CD14-positive monocyte (primary cell): Measurements from ENCODE around the gene CDH5. TPM values are rescaled to one million over a fixed set of nuclear protein-coding genes. Genes with fewer than 3 reads are reported as not detected.

Source experiments
- DNase-seq, 3 donors: peaks; one replicate each; pipeline ENCODE4 v3.0.0-alpha.2; 2011 to 2022
- H2AFZ ChIP-seq: 2 replicates; pipeline ENCODE4 v1.6.0; 2012; ENCODE audit warnings: mild to moderate bottlenecking, low read depth, low read length, inconsistent platforms; ENCODE audit not compliant: insufficient read depth, poor library complexity, severe bottlenecking
- H3K27ac ChIP-seq, 2 donors: 1 replicate in 1 of 2; 2 replicates in 1 of 2; pipeline ENCODE4 v1.5.1; 2012 to 2013; ENCODE audit warnings: low read length in 2 of 2, control low read depth in 1 of 2, inconsistent platforms in 1 of 2, low read depth in 1 of 2, mild to moderate bottlenecking in 1 of 2
- H3K27me3 ChIP-seq, 2 donors: one replicate each; pipeline versions ENCODE4 v1.6.0 to v1.6.1; 2011 to 2013; ENCODE audit warnings: low read length in 2 of 2; ENCODE audit not compliant: control insufficient read depth in 2 of 2, insufficient read depth in 2 of 2
- H3K36me3 ChIP-seq, 2 donors: replicated peaks in 1 of 2; 1 replicate in 1 of 2; 2 replicates in 1 of 2; pipeline versions ENCODE4 v1.5.1 to v1.6.1; 2012 to 2013; ENCODE audit warnings: low read length in 2 of 2, control low read depth in 1 of 2, inconsistent platforms in 1 of 2, mild to moderate bottlenecking in 1 of 2; ENCODE audit not compliant: insufficient read depth in 2 of 2, control insufficient read depth in 1 of 2
- H3K4me1 ChIP-seq, 2 donors: 1 replicate in 1 of 2; 2 replicates in 1 of 2; pipeline versions ENCODE4 v1.5.1 to v1.6.1; 2012 to 2013; ENCODE audit warnings: low read length in 2 of 2, control low read depth in 1 of 2, inconsistent platforms in 1 of 2, mild to moderate bottlenecking in 1 of 2, moderate library complexity in 1 of 2; ENCODE audit not compliant: insufficient read depth in 2 of 2, control insufficient read depth in 1 of 2
- H3K4me2 ChIP-seq: replicated peaks from 2 replicates; pipeline ENCODE3; 2012; ENCODE audit warnings: low read length, moderate library complexity, mild to moderate bottlenecking; ENCODE audit not compliant: poor library complexity, severe bottlenecking; ENCODE audit errors: extremely low read depth
- H3K4me3 ChIP-seq, 3 experiments: fragments of 200-600 bp in 1 of 3; sonication (generic) in 1 of 3; replicated peaks in 1 of 3; 1 replicate in 2 of 3; 2 replicates in 1 of 3; pipeline ENCODE4 v1.5.1; 2011 to 2013; ENCODE audit warnings: low read length in 3 of 3, mild to moderate bottlenecking in 3 of 3, control low read depth in 2 of 3, low read depth in 2 of 3, inconsistent platforms in 1 of 3, moderate library complexity in 1 of 3
- H3K79me2 ChIP-seq: 2 replicates; pipeline ENCODE4 v1.6.0; 2012; ENCODE audit warnings: mild to moderate bottlenecking, control low read depth, inconsistent platforms, low read length, moderate library complexity; ENCODE audit not compliant: insufficient read depth
- H3K9ac ChIP-seq: 2 replicates; pipeline ENCODE4 v1.6.0; 2017; ENCODE audit warnings: low read length, mild to moderate bottlenecking; ENCODE audit not compliant: insufficient read depth, poor library complexity, severe bottlenecking
- H3K9me3 ChIP-seq, 2 donors: replicated peaks in 1 of 2; 1 replicate in 1 of 2; 2 replicates in 1 of 2; pipeline versions ENCODE4 v1.5.1 to v1.6.1; 2012 to 2013; ENCODE audit warnings: low read length in 2 of 2, control low read depth in 1 of 2; ENCODE audit not compliant: control insufficient read depth in 1 of 2, insufficient read depth in 1 of 2
- H4K20me1 ChIP-seq: 2 replicates; pipeline ENCODE4 v1.6.0; 2012; ENCODE audit warnings: mild to moderate bottlenecking, low read length, control low read depth, moderate library complexity; ENCODE audit not compliant: insufficient read depth
- H3K27ac Mint-ChIP-seq, 7 donors: one replicate each; pipeline ENCODE4 v1.8.0; 2020; ENCODE audit warnings: mild to moderate bottlenecking in 7 of 7, mixed read lengths in 7 of 7, moderate library complexity in 6 of 7, inconsistent platforms in 2 of 7
- H3K27me3 Mint-ChIP-seq, 3 donors: one replicate each; pipeline ENCODE4 v1.8.0; 2021 to 2022; ENCODE audit warnings: low read depth in 3 of 3, mild to moderate bottlenecking in 3 of 3, mixed read lengths in 3 of 3, moderate library complexity in 3 of 3, inconsistent platforms in 1 of 3
- H3K36me3 Mint-ChIP-seq, 2 donors: one replicate each; pipeline ENCODE4 v1.8.0; 2020; ENCODE audit warnings: mixed read lengths in 2 of 2, inconsistent platforms in 1 of 2, mild to moderate bottlenecking in 1 of 2
- H3K4me1 Mint-ChIP-seq: one replicate; pipeline ENCODE4 v1.8.0; 2020; ENCODE audit warnings: mild to moderate bottlenecking, mixed read lengths
- H3K4me3 Mint-ChIP-seq, 2 donors: one replicate each; pipeline ENCODE4 v1.8.0; 2020; ENCODE audit warnings: mild to moderate bottlenecking in 2 of 2, mixed read lengths in 2 of 2, moderate library complexity in 1 of 2
- H3K9me3 Mint-ChIP-seq, 7 donors: one replicate each; pipeline ENCODE4 v1.8.0; 2020 to 2022; ENCODE audit warnings: mixed read lengths in 7 of 7, mild to moderate bottlenecking in 6 of 7, moderate library complexity in 6 of 7, inconsistent platforms in 2 of 7
- WGBS: methylation state at CpG from one replicate; pipeline ENCODE4 v1.1.5; 2013; ENCODE audit warnings: missing lambda C conversion rate; ENCODE audit not compliant: insufficient coverage; 5-methylcytosine and 5-hydroxymethylcytosine counted together
- intact Hi-C, 2 donors: fragments of 100-400 bp; cut with micrococcal nuclease; formaldehyde crosslinking; loops; one replicate each; pipeline versions ENCODE4 v1.15.0 to v1.15.1; 2023
- polyA plus RNA-seq, 3 donors: library from polyadenylated mRNA; depleted of rRNA in 1 of 3; unstranded in 2 of 3; stranded (reverse) in 1 of 3; fragments of 300-500 nt in 2 of 3; fragments of >200 nt in 1 of 3; fragmentation: Illumina TruSeq in 2 of 3; gene quantifications; 1 replicate in 2 of 3; 2 replicates in 1 of 3; pipeline ENCODE4 v1.2.3, GENCODE V29; 2012 to 2021
- TF ChIP-seq, protein P1 (sequence below): fragments of 200-600 bp; IDR thresholded peaks from one replicate; pipeline ENCODE4 v1.8.0; 2022; ENCODE audit warnings: antibody characterized with exemption, mild to moderate bottlenecking

CDH5 gene
- polyA plus RNA-seq, 3 donors, result 0.12 to 0.22 TPM; not detected in 1

DNA sequence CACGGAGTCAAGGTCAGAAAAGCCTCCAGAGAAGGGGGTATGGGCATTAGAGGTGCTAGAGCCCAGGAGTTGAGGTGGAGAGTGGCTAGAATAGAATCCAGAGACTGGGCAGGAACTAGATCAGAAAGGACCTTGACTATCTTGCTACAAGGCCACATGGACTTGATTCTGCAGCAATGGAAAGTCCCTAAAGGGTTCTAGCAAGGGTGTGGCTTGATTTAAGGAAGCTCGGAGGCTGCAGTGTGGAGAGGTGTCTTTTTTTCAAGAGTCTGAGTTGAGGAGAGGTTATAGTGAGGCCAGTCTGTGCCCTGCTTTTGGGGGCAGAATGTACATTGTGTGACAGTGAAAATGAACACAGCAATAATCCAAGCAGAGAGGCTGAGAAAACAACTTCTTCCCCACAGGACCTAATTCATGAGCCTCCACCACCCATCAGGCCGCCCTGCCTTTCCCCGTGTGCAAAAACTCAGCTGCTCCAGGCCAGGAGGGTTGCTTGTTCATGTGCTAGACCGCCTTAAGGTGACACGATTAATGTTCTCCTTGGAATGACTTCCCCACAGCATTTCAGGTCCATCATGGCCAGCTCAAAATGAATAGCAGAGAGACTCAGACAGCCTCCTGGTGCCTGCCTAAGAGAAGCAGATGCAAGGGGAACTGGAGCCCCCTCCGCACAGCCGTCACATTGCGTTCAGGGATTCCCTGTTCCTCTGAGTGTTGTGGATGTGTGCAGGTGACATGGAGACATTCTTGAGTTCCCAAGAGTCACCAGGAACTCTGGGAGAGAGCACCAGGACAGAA is 51.9 kb downstream of the CDH5 start:
- Histone ChIP-seq H3K9me3 (no peaks in the 10 kb centered on the region), H3K27ac (no peak overlapping the region), H3K4me1 (peaks cover 0 to 5% of the 10 kb centered on the region in 2 donors), H3K4me3 (no peak overlapping the region), H3K36me3 (no peaks in the 10 kb centered on the region), H3K27me3 (peaks cover 21 to 31% of the 10 kb centered on the region in 2 donors), H3K4me2 (no peak overlapping the region), H4K20me1 (no peaks in the 10 kb centered on the region), H3K9ac (no peak overlapping the region), H2AFZ (no peak overlapping the region), H3K79me2 (no peaks in the 10 kb centered on the region)
- peak overlapping the region in 2 of 7 donors; percentile 46 to 65 for H3K27ac Mint-ChIP-seq
- peaks cover 22% of the 10 kb centered on the region for H3K4me1 Mint-ChIP-seq
- WGBS, result 88% methylated on average over 9 of the region's 9 CpGs
- DNase-seq, result peak in 1 of 3 donors; percentile 14
- no peaks in the 10 kb centered on the region for H3K36me3 Mint-ChIP-seq
- TF ChIP-seq, protein P1, sequence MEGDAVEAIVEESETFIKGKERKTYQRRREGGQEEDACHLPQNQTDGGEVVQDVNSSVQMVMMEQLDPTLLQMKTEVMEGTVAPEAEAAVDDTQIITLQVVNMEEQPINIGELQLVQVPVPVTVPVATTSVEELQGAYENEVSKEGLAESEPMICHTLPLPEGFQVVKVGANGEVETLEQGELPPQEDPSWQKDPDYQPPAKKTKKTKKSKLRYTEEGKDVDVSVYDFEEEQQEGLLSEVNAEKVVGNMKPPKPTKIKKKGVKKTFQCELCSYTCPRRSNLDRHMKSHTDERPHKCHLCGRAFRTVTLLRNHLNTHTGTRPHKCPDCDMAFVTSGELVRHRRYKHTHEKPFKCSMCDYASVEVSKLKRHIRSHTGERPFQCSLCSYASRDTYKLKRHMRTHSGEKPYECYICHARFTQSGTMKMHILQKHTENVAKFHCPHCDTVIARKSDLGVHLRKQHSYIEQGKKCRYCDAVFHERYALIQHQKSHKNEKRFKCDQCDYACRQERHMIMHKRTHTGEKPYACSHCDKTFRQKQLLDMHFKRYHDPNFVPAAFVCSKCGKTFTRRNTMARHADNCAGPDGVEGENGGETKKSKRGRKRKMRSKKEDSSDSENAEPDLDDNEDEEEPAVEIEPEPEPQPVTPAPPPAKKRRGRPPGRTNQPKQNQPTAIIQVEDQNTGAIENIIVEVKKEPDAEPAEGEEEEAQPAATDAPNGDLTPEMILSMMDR, result no peak
- H3K4me3 Mint-ChIP-seq, result peak overlapping the region in 1 of 2 donors; percentile 22
- peaks cover 0 to 16% (median 10%) of the 10 kb centered on the region in 7 donors for H3K9me3 Mint-ChIP-seq
- intact Hi-C loops, result no loop called here
- H3K27me3 Mint-ChIP-seq, result peaks cover 25 to 34% (median 33%) of the 10 kb centered on the region in 3 donors

DNA sequence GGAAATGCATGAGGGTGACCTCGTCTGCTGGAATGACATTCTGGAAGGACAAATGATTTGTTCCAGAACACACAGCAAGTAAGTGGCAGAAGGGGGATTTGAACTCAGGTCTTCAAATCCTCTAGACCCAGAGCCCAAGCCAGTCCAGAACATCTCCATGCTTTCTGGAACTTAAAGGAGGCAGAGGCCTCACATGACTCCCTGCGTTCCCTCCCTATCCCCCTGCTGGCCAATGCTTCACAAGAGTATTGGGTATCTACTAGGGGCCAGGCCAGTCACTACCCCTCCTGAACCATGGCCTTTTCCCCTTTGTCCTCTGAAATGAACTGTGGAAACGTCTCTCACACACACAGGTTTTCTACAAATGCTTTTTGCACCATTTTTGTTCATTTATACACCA is 53.0 kb downstream of the CDH5 start:
- H2AFZ ChIP-seq, result no peak overlapping the region
- peaks cover 30 to 42% of the 10 kb centered on the region in 2 donors for H3K27me3 ChIP-seq
- intact Hi-C loops, result no loop called here
- no peaks in the 10 kb centered on the region for H3K36me3 ChIP-seq
- peaks cover 0 to 5% of the 10 kb centered on the region in 2 donors for H3K4me1 ChIP-seq
- Mint-ChIP-seq H3K4me3 (no peak overlapping the region), H3K4me1 (peaks cover 22% of the 10 kb centered on the region), H3K9me3 (peaks cover 0 to 19% (median 10%) of the 10 kb centered on the region in 7 donors), H3K27me3 (peaks cover 34 to 45% (median 45%) of the 10 kb centered on the region in 3 donors), H3K27ac (no peak overlapping the region), H3K36me3 (peaks cover 0 to 2% of the 10 kb centered on the region in 2 donors)
- H3K4me2 ChIP-seq, result no peak overlapping the region
- H3K9ac ChIP-seq, result no peak overlapping the region
- no peak overlapping the region for H3K4me3 ChIP-seq
- no peak overlapping the region for H3K27ac ChIP-seq
- no peak for DNase-seq
- H3K79me2 ChIP-seq, result no peaks in the 10 kb centered on the region
- WGBS, result 90% methylated on average over 2 of the region's 3 CpGs
- TF ChIP-seq, protein P1, result no peak
- no peaks in the 10 kb centered on the region for H4K20me1 ChIP-seq
- no peaks in the 10 kb centered on the region for H3K9me3 ChIP-seq
